HG02970 (cell line): ENCODE results near the gene ERICH6B.
"Not testable (repeated sequence)": the region's sequence is repeated elsewhere in the genome, so short reads cannot be mapped to it uniquely, and the experiment has no call there.

Experiments used
- ATAC-seq: cut with Tn5 transposase; IDR thresholded peaks from one replicate; pipeline ENCODE4 v1.9.1; 2021; ENCODE audit warnings: mild to moderate bottlenecking, moderate library complexity, moderate number of reproducible peaks; ENCODE audit not compliant: unreplicated experiment, low FRiP score

The ERICH6B gene

GRCh38 chr13:45615501-45616101, at the start of gene ERICH6B:
Gene ERICH6B, minus strand, starts transcription at chr13:45615739. Its CDS starts 18,734 bp downstream, at chr13:45597005.
- no peak for ATAC-seq

- not testable (repeated sequence) for ATAC-seq
These were observed 47.4 kb upstream of the ERICH6B start for GRCh38 chr13:45662903-45663302.

GRCh38 chr13:45662162-45662561, 46.6 kb upstream of the ERICH6B start:
- ATAC-seq: no peak

GRCh38 chr13:45660458-45660857, 44.9 kb upstream of the ERICH6B start:
- not testable (repeated sequence) for ATAC-seq

GRCh38 chr13:45659536-45659935, 44.0 kb upstream of the ERICH6B start:
- ATAC-seq: no peak

- no peak for ATAC-seq
These were observed 43.2 kb upstream of the ERICH6B start for GRCh38 chr13:45658586-45659235.

- no peak for ATAC-seq
These were observed 39.3 kb upstream of the ERICH6B start for GRCh38 chr13:45654633-45655349.

GRCh38 chr13:45645263-45645662, 29.7 kb upstream of the ERICH6B start:
- ATAC-seq: not testable (repeated sequence)

- ATAC-seq: not testable (repeated sequence)
These were observed 26.6 kb upstream of the ERICH6B start for GRCh38 chr13:45642159-45642558.

GRCh38 chr13:45635291-45635690, 19.8 kb upstream of the ERICH6B start:
- ATAC-seq: not testable (repeated sequence)

- ATAC-seq: no peak
These were observed 15.3 kb upstream of the ERICH6B start for GRCh38 chr13:45630791-45631190.

GRCh38 chr13:45629940-45630339, 14.4 kb upstream of the ERICH6B start:
- ATAC-seq: no peak

GRCh38 chr13:45628094-45628493, 12.6 kb upstream of the ERICH6B start:
- ATAC-seq: no peak

- no peak for ATAC-seq
These were observed 12.1 kb upstream of the ERICH6B start for GRCh38 chr13:45627656-45628055.

- no peak for ATAC-seq
These were observed 11.3 kb upstream of the ERICH6B start for GRCh38 chr13:45626731-45627374.

GRCh38 chr13:45623516-45624090, 8.1 kb upstream of the ERICH6B start:
- ATAC-seq: no peak

GRCh38 chr13:45621950-45622349, 6.4 kb upstream of the ERICH6B start:
- no peak for ATAC-seq

GRCh38 chr13:45607931-45608330, 7.6 kb downstream of the ERICH6B start:
- ATAC-seq: no peak

- ATAC-seq: no peak
These were observed 10.6 kb downstream of the ERICH6B start for GRCh38 chr13:45604892-45605291.

GRCh38 chr13:45603338-45603737, 12.2 kb downstream of the ERICH6B start:
- no peak for ATAC-seq
